ENCODE measurements around the gene UNK.

DNA sequence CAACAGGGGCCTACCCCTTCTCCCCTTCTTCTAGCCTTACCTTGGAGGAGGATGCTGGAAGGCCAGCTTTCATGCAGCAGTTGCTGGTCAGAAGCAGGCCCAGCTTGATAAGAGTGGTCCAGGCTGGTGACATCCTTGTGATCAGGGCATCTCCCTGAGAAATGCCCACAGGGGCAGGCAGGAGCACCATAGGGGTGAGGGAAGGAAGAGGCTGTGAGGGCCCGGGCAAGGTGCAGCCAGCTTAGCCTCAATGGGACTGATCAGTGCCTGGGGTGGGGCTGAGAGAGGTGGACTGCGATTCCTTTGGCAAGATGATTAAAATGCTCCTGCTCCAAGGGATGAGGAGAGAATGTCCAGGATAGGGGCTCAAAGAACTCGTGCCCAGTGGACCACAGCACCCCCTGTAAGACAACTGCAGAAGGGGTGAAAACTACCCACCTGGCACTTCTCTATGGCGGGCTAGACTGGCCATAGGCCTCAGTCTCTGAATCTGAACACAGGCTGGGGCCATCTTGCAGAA lies 10.1 kb upstream of the UNK start:
- TF ChIP-seq EZH2 (IDR thresholded peaks at IDR 0.05; ENCODE audit: borderline replicate concordance) (no peak), EZH2phosphoT487 (IDR thresholded peaks at IDR 0.05; ENCODE audit: low read depth, severe bottlenecking, unreplicated experiment) (no peak)
- TF ChIP-seq, protein P1, sequence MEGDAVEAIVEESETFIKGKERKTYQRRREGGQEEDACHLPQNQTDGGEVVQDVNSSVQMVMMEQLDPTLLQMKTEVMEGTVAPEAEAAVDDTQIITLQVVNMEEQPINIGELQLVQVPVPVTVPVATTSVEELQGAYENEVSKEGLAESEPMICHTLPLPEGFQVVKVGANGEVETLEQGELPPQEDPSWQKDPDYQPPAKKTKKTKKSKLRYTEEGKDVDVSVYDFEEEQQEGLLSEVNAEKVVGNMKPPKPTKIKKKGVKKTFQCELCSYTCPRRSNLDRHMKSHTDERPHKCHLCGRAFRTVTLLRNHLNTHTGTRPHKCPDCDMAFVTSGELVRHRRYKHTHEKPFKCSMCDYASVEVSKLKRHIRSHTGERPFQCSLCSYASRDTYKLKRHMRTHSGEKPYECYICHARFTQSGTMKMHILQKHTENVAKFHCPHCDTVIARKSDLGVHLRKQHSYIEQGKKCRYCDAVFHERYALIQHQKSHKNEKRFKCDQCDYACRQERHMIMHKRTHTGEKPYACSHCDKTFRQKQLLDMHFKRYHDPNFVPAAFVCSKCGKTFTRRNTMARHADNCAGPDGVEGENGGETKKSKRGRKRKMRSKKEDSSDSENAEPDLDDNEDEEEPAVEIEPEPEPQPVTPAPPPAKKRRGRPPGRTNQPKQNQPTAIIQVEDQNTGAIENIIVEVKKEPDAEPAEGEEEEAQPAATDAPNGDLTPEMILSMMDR (IDR thresholded peaks at IDR 0.05; ENCODE audit: poor library complexity), result no peak
